ENCODE measurements around the gene INPP5D.

INPP5D gene

DNA sequence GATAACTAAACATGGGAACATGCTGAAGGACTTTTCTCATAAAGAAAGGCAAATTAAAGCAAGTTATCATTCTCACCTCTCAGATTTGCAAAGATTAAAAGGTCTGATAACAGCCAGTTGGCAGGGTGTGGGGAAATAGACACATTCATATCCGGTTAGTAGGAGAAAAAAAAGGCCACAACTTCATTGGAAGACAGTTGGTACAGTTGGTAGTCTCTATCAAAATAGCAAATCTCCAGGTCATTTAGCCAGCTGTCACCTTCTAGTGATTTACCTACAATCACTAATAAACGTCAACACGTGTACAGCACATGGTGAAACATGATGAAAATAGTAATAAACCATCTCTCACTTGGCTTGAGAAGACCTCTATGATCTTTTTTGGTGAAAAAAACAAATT, 16.6 kb downstream of the INPP5D start:
- no peak overlapping the region for H3K4me3 ChIP-seq (ENCODE audit: low read depth, low read length)
- DNase-seq (ENCODE audit: low read depth): no peak

DNA sequence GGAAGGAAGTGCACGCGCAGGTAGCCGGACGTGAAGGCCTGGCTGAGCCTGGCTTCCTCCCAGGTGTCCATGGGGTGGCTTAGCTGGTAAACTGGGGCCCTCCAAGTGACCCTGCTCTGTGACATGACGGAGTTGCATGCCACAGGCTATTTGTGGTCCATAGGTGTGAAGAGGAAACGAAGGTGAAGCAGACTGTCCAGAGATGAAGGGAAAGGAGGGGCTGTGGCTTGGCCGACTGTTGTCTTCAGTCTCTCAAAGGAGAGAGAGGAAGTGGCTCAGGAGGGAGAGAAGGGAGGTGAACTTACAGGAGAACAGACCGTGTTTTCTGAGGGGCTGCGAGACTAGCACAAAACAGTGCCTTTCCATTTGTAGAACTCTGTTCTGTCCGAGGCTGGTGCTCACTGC, 19.3 kb downstream of the INPP5D start:
- DNase-seq (ENCODE audit: low read depth): no peak

More for the DNA sequence above, 16.6 kb downstream of the INPP5D start:
- TF ChIP-seq, protein P1, sequence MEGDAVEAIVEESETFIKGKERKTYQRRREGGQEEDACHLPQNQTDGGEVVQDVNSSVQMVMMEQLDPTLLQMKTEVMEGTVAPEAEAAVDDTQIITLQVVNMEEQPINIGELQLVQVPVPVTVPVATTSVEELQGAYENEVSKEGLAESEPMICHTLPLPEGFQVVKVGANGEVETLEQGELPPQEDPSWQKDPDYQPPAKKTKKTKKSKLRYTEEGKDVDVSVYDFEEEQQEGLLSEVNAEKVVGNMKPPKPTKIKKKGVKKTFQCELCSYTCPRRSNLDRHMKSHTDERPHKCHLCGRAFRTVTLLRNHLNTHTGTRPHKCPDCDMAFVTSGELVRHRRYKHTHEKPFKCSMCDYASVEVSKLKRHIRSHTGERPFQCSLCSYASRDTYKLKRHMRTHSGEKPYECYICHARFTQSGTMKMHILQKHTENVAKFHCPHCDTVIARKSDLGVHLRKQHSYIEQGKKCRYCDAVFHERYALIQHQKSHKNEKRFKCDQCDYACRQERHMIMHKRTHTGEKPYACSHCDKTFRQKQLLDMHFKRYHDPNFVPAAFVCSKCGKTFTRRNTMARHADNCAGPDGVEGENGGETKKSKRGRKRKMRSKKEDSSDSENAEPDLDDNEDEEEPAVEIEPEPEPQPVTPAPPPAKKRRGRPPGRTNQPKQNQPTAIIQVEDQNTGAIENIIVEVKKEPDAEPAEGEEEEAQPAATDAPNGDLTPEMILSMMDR (conservative IDR thresholded peaks at IDR 0.05; ENCODE audit: low read depth, low read length): no peak

DNA sequence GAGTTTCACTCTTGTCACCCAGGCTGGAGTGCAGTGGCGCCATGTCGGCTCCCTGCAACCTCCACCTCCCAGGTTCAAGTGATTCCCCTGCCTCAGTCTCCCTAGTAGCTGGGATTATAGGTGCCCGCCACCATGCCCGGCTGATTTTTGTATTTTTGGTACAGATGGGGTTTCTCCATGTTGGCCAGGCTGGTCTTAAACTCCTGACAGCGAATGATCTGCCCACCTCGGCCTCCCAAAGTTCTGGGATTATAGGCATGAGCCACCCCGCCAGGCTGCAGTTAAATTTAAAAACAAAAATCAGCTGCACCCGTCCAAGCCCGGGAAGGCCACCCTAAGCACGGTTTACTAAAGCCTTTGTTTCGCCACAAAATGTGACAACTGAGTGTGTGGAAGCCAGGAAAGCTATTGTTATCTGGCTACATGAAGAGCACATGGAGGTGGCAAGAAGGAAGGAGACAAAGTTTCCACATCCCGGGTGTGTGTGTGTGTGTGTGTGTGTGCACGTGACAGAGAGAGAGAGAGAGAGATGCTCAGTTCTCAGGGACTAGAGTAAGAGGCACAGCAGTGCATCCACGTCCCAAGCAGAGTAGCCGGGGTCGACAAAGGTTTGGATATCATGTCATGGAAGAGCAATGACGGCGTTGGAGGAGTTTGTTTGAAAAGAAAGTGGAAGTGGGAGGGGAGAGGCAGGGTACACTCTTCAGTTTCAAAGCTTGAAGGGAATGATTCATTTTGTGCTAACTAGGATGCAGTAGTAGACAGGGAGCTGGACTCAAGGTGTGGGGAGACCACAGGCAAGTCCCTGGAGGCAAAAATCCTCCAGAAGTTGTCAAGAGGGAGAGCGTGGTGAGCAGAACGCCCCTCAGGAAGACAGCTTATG, 20.1 kb downstream of the INPP5D start:
- TF ChIP-seq, protein P1 (conservative IDR thresholded peaks at IDR 0.05; ENCODE audit: low read depth, low read length): no peak
- H3K4me3 ChIP-seq (ENCODE audit: low read depth, low read length): no peak overlapping the region
- DNase-seq (ENCODE audit: low read depth): no peak

More for the DNA sequence above, 19.3 kb downstream of the INPP5D start:
- TF ChIP-seq, protein P1 (conservative IDR thresholded peaks at IDR 0.05; ENCODE audit: low read depth, low read length): no peak
- no peak overlapping the region for H3K4me3 ChIP-seq (ENCODE audit: low read depth, low read length)

DNA sequence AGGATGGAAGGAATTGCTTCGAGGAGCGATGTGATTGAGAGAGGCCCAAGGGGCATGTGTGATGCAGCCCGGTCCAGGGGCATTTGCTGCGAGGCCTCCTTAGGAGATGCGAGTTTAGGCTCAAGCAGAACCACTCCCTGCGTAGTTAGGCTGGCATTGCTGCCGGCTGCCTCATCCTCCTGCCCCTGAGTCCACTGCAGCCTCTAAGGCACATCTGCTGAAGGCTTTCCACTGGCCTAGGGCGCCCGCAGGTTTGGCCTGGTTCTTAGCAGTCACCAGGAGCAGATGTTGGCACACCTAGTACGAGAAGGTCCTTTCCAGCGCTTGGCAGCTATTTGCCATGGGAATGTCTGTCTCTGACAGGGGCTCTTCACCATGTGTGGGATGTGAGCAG, 20.7 kb downstream of the INPP5D start:
- TF ChIP-seq, protein P1 (conservative IDR thresholded peaks at IDR 0.05; ENCODE audit: low read depth, low read length): no peak
- no peak overlapping the region for H3K4me3 ChIP-seq (ENCODE audit: low read depth, low read length)
- DNase-seq (ENCODE audit: low read depth): no peak

DNA sequence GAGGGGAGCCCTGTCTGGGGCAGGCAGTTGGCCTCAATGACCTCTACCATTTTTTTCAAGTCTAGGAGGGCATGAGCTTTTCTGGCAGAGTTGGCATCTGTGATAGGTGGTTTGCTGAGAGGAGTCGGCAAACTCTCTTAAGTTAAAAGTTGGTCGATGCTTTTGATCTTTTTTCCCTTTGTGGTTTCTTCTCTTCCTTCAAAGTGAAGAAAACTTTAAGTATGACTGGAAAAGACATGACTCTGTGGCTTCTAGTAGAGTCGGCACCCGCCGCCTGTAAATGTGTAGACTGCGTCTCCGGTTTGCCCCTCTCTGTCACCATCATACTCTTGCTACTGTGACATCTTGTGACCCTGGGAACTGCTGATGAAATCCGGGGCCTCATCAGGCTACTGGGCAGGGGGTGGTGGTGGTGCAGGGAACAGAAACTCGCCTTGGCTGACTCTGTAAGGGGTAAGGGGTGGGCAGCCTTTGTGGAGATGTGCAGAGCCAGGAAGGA, 21.1 kb downstream of the INPP5D start:
- DNase-seq (ENCODE audit: low read depth): no peak
- H3K4me3 ChIP-seq (ENCODE audit: low read depth, low read length): no peak overlapping the region
- TF ChIP-seq, protein P1 (conservative IDR thresholded peaks at IDR 0.05; ENCODE audit: low read depth, low read length): no peak

DNA sequence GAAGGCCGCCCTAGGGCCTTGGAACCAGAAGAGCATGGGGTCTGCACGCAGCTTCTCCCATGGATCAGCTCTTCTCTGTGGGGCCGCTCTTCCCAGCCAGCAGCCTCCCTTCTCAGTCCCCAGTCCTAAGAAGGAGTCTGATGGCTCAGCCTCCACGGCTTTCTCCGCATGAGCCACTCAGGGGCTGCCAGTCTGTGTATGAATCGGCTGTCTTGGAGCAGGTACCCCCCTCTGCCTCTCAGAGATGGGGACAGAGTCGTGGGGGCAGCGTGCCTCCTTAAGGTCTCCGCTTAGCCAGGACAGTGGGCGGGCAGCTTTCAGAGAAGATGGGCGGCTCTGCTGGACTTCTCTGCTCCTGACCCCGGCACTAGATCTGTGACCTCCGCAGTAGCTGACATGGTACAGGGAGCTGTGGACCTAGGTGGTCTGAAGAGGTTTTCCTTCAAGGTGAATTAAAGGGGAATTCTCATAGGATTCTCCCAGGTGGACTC, 21.6 kb downstream of the INPP5D start:
- no peak overlapping the region for H3K4me3 ChIP-seq (ENCODE audit: low read depth, low read length)
- TF ChIP-seq, protein P1 (conservative IDR thresholded peaks at IDR 0.05; ENCODE audit: low read depth, low read length): no peak
- DNase-seq (ENCODE audit: low read depth): no peak

All from choroid plexus epithelial cell (primary cell).